Measurements from ENCODE around the gene PXMP2. TPM values are rescaled to one million over a fixed set of nuclear protein-coding genes. Genes with fewer than 3 reads are reported as not detected.

PXMP2 gene
- total RNA-seq, 1 donor from 2014 or later = 9.0 TPM

GRCh38 chr12:132718644-132719043 is 31.3 kb downstream of the PXMP2 start:
- H3K4me3 ChIP-seq (ENCODE audit: insufficient read depth, low read depth, low read length) = no peak overlapping the region
- no peaks in the 10 kb centered on the region for H3K27me3 Mint-ChIP-seq (ENCODE audit: low read depth, unreplicated experiment)
- H4K20me1 ChIP-seq (ENCODE audit: insufficient read depth, low read length) = peaks cover 78% of the 10 kb centered on the region
- H3K36me3 ChIP-seq (ENCODE audit: insufficient read depth, low read length) = peaks cover 35% of the 10 kb centered on the region
- H3K27me3 ChIP-seq (ENCODE audit: insufficient read depth, low read length) = no peaks in the 10 kb centered on the region
- H3K79me2 ChIP-seq (ENCODE audit: insufficient read depth, low read length) = peaks cover 41% of the 10 kb centered on the region
- H3K4me2 ChIP-seq (ENCODE audit: low read length) = no peak overlapping the region
- no peak overlapping the region for H2AFZ ChIP-seq (ENCODE audit: low read depth, low read length)
- H3K9me3 ChIP-seq (ENCODE audit: insufficient read depth, low read depth, low read length) = no peaks in the 10 kb centered on the region
- peaks cover 10% of the 10 kb centered on the region for H3K36me3 Mint-ChIP-seq (ENCODE audit: low read depth, unreplicated experiment)
- DNase-seq (ENCODE audit: low read depth) (no peak), FAIRE-seq (no peak)
- TF ChIP-seq CTCF (IDR thresholded peaks at IDR 0.05; ENCODE audit: insufficient read depth, low read depth, low read length) (no peak), EZH2 (IDR thresholded peaks at IDR 0.05; ENCODE audit: insufficient read depth, low read length) (no peak)
- H3K27ac Mint-ChIP-seq (ENCODE audit: unreplicated experiment) = no peak overlapping the region
- peaks cover 4% of the 10 kb centered on the region for H3K4me1 ChIP-seq (ENCODE audit: insufficient read depth, low read length)
- no peak overlapping the region for H3K4me3 Mint-ChIP-seq (ENCODE audit: unreplicated experiment)
- no peaks in the 10 kb centered on the region for H3K4me1 Mint-ChIP-seq (ENCODE audit: low read depth, unreplicated experiment)
- H3K9ac ChIP-seq (ENCODE audit: low read length) = no peak overlapping the region
- H3K9me3 Mint-ChIP-seq (ENCODE audit: unreplicated experiment) = no peaks in the 10 kb centered on the region
- H3K27ac ChIP-seq (ENCODE audit: low read depth, low read length) = no peak overlapping the region

GRCh38 chr12:132719141-132719953 is 32.0 kb downstream of the PXMP2 start:
- H3K36me3 Mint-ChIP-seq (ENCODE audit: low read depth, unreplicated experiment) = peaks cover 13% of the 10 kb centered on the region

More at GRCh38 chr12:132719141-132719953, 32.0 kb downstream of the PXMP2 start:
- Histone ChIP-seq H3K9me3 (ENCODE audit: insufficient read depth, low read depth, low read length) (no peaks in the 10 kb centered on the region), H3K4me1 (ENCODE audit: insufficient read depth, low read length) (peaks cover 11% of the 10 kb centered on the region), H3K27me3 (ENCODE audit: insufficient read depth, low read length) (no peaks in the 10 kb centered on the region), H3K36me3 (ENCODE audit: insufficient read depth, low read length) (peaks cover 37% of the 10 kb centered on the region), H3K9ac (ENCODE audit: low read length) (no peak overlapping the region), H3K79me2 (ENCODE audit: insufficient read depth, low read length) (peaks cover 41% of the 10 kb centered on the region), H3K4me3 (ENCODE audit: insufficient read depth, low read depth, low read length) (no peak overlapping the region), H4K20me1 (ENCODE audit: insufficient read depth, low read length) (peaks cover 78% of the 10 kb centered on the region), H3K4me2 (ENCODE audit: low read length) (no peak overlapping the region), H2AFZ (ENCODE audit: low read depth, low read length) (no peak overlapping the region), H3K27ac (ENCODE audit: low read depth, low read length) (no peak overlapping the region)
- no peak overlapping the region for H3K27ac Mint-ChIP-seq (ENCODE audit: unreplicated experiment)
- no peak for DNase-seq (ENCODE audit: low read depth)
- no peak overlapping the region for H3K4me3 Mint-ChIP-seq (ENCODE audit: unreplicated experiment)
- TF ChIP-seq EZH2 (IDR thresholded peaks at IDR 0.05; ENCODE audit: insufficient read depth, low read length) (no peak), CTCF (IDR thresholded peaks at IDR 0.05; ENCODE audit: insufficient read depth, low read depth, low read length) (no peak)
- FAIRE-seq = no peak
- no peaks in the 10 kb centered on the region for H3K27me3 Mint-ChIP-seq (ENCODE audit: low read depth, unreplicated experiment)
- no peaks in the 10 kb centered on the region for H3K9me3 Mint-ChIP-seq (ENCODE audit: unreplicated experiment)
- H3K4me1 Mint-ChIP-seq (ENCODE audit: low read depth, unreplicated experiment) = peaks cover 3% of the 10 kb centered on the region

Measured in astrocyte (in vitro differentiated cells and primary cell).